Amniotic stem cell (primary cell): Measurements from ENCODE around the gene CALY.

Experiments
- DNase-seq: peaks from one replicate; lab custom pipeline; 2025; lab: John Stamatoyannopoulos, UW

Gene CALY

GRCh38 chr10:133311570-133311969 lies 25.1 kb downstream of the CALY start:
- DNase-seq, result no peak

- DNase-seq, result no peak
Observed at GRCh38 chr10:133310789-133311188, 25.9 kb downstream of the CALY start.

GRCh38 chr10:133310399-133310755 lies 26.3 kb downstream of the CALY start:
- no peak for DNase-seq

GRCh38 chr10:133309720-133310398 lies 26.8 kb downstream of the CALY start:
- no peak for DNase-seq

- peak; percentile 79 for DNase-seq
Observed at GRCh38 chr10:133309100-133309719, 27.5 kb downstream of the CALY start.

GRCh38 chr10:133308421-133309099 lies 28.1 kb downstream of the CALY start, which contains the start of the genes TUBGCP2 and ZNF511:
Gene TUBGCP2 (minus strand): TSS chr10:133308872. CDS start chr10:133302941, 5,931 bp downstream.
Gene ZNF511 (plus strand): TSS chr10:133308914. CDS start chr10:133308944, 30 bp downstream.
- DNase-seq, result peak; percentile 50

- no peak for DNase-seq
Observed at GRCh38 chr10:133307776-133308420, 28.8 kb downstream of the CALY start.

GRCh38 chr10:133306941-133307379 lies 29.7 kb downstream of the CALY start:
- DNase-seq, result no peak

GRCh38 chr10:133306097-133306476 lies 30.6 kb downstream of the CALY start:
- DNase-seq, result no peak

GRCh38 chr10:133303206-133303605 lies 33.5 kb downstream of the CALY start:
- DNase-seq, result no peak

- no peak for DNase-seq
Observed at GRCh38 chr10:133302230-133302629, 34.5 kb downstream of the CALY start.

GRCh38 chr10:133299738-133300137 lies 37.0 kb downstream of the CALY start:
- DNase-seq, result no peak

- DNase-seq, result no peak
Observed at GRCh38 chr10:133299224-133299623, 37.5 kb downstream of the CALY start.

- no peak for DNase-seq
Observed at GRCh38 chr10:133298466-133298865, 38.2 kb downstream of the CALY start.

GRCh38 chr10:133297504-133297903 lies 39.2 kb downstream of the CALY start:
- no peak for DNase-seq

- DNase-seq, result no peak
Observed at GRCh38 chr10:133295426-133296320, 41.0 kb downstream of the CALY start.

- no peak for DNase-seq
Observed at GRCh38 chr10:133294189-133294588, 42.5 kb downstream of the CALY start.

- DNase-seq, result no peak
Observed at GRCh38 chr10:133293810-133294119, 42.9 kb downstream of the CALY start.

- DNase-seq, result no peak
Observed at GRCh38 chr10:133292919-133293809, 43.5 kb downstream of the CALY start.

- no peak for DNase-seq
Observed at GRCh38 chr10:133289761-133290160, 46.9 kb downstream of the CALY start.
